B cell (primary cell): ENCODE data around the gene CAMK1D. TPM values are rescaled to one million over a fixed set of nuclear protein-coding genes. Genes with fewer than 3 reads are reported as not detected.

Experiments
- ATAC-seq: fragments of 200-7000 bp; cut with Tn5 transposase; one replicate; pipeline ENCODE4 v1.10.0; 2021; ENCODE audit warnings: low read depth, mild to moderate bottlenecking, moderate number of reproducible peaks, moderate library complexity
- CTCF ChIA-PET: fragments of 350-600 bp; sonication (Branson Sonifier 250); formaldehyde crosslinking; loops from one replicate; lab custom pipeline; 2021; ENCODE audit warnings: antibody characterized with exemption, inconsistent platforms; lab: Charles Lee
- POLR2A ChIA-PET: fragments of 350-600 bp; sonication (Branson Sonifier 250); formaldehyde crosslinking; loops from one replicate; lab custom pipeline; 2021; ENCODE audit warnings: antibody characterized with exemption; lab: Charles Lee
- DNase-seq: peaks from one replicate; pipeline ENCODE4 v3.0.0; 2013
- H2AFZ ChIP-seq: 2 replicates; pipeline ENCODE4 v1.6.1; 2012; ENCODE audit warnings: mild to moderate bottlenecking, low read depth, low read length; ENCODE audit not compliant: insufficient read depth, poor library complexity, severe bottlenecking
- H3K27ac ChIP-seq, 2 donors: 1 replicate in 1 of 2; 2 replicates in 1 of 2; pipeline ENCODE4 v1.5.1; 2012 to 2013; ENCODE audit warnings: low read length in 2 of 2, mild to moderate bottlenecking in 2 of 2, moderate library complexity in 1 of 2
- H3K27me3 ChIP-seq, 4 experiments: fragments of 200-600 bp in 1 of 4; sonication (generic) in 1 of 4; replicated peaks in 1 of 4; 1 replicate in 2 of 4; 2 replicates in 2 of 4; pipeline versions ENCODE4 v1.6.1 to v1.7.0; 2013 to 2016; ENCODE audit warnings: low read length in 3 of 4, mild to moderate bottlenecking in 2 of 4, mixed read lengths in 1 of 4, moderate library complexity in 1 of 4; ENCODE audit not compliant: insufficient read depth in 4 of 4, control insufficient read depth in 3 of 4; ENCODE audit errors: control extremely low read depth in 1 of 4
- H3K36me3 ChIP-seq, 2 experiments: replicated peaks in 1 of 2; 1 replicate in 1 of 2; 2 replicates in 1 of 2; pipeline versions ENCODE4 v1.6.1 to v1.7.1; 2013; ENCODE audit warnings: low read length in 1 of 2; ENCODE audit not compliant: insufficient read depth in 2 of 2, control insufficient read depth in 1 of 2; ENCODE audit errors: control extremely low read depth in 1 of 2, extremely low read depth in 1 of 2
- H3K4me1 ChIP-seq, 2 donors: fragments of 200-600 bp in 1 of 2; sonication (generic) in 1 of 2; 1 replicate in 1 of 2; 2 replicates in 1 of 2; pipeline versions ENCODE4 v1.5.1 to v1.6.1; 2013 to 2017; ENCODE audit warnings: low read length in 2 of 2; ENCODE audit not compliant: control insufficient read depth in 2 of 2, insufficient read depth in 2 of 2
- H3K4me2 ChIP-seq: replicated peaks from 2 replicates; pipeline ENCODE3; 2012; ENCODE audit warnings: mild to moderate bottlenecking, low read depth, low read length; ENCODE audit not compliant: poor library complexity, severe bottlenecking
- H3K4me3 ChIP-seq, 5 experiments: fragments of 200-600 bp in 1 of 5; sonication (generic) in 1 of 5; 1 replicate in 3 of 5; 2 replicates in 2 of 5; pipeline versions ENCODE4 v1.5.1 to v1.7.0; 2011 to 2016; ENCODE audit warnings: low read length in 4 of 5, mild to moderate bottlenecking in 4 of 5, low read depth in 2 of 5, control low read depth in 1 of 5, moderate library complexity in 1 of 5; ENCODE audit not compliant: insufficient read depth in 1 of 5; ENCODE audit errors: control extremely low read depth in 1 of 5, extremely low read depth in 1 of 5
- H3K79me2 ChIP-seq: fragments of 200-600 bp; sonication (generic); one replicate; pipeline ENCODE4 v1.6.0; 2016; ENCODE audit warnings: low read length; ENCODE audit not compliant: control insufficient read depth, insufficient read depth
- H3K9ac ChIP-seq: fragments of 200-600 bp; sonication (generic); 2 replicates; pipeline ENCODE4 v1.6.1; 2017; ENCODE audit warnings: mild to moderate bottlenecking, low read length, moderate library complexity
- H3K9me3 ChIP-seq, 3 donors: one replicate each; pipeline versions ENCODE4 v1.6.1 to v1.7.1; 2013; ENCODE audit warnings: low read length in 2 of 3; ENCODE audit not compliant: control insufficient read depth in 2 of 3, insufficient read depth in 1 of 3; ENCODE audit errors: control extremely low read depth in 1 of 3
- H4K20me1 ChIP-seq: 2 replicates; pipeline ENCODE4 v1.6.0; 2012; ENCODE audit warnings: mild to moderate bottlenecking, low read length; ENCODE audit not compliant: insufficient read depth, control insufficient read depth, poor library complexity, severe bottlenecking
- H3K27ac Mint-ChIP-seq: one replicate; pipeline ENCODE4 v1.8.0; 2021; ENCODE audit warnings: mixed read lengths
- H3K27me3 Mint-ChIP-seq: one replicate; pipeline ENCODE4 v1.8.0; 2021; ENCODE audit warnings: mixed read lengths
- H3K4me1 Mint-ChIP-seq: one replicate; pipeline ENCODE4 v1.8.0; 2021; ENCODE audit warnings: mixed read lengths
- H3K4me3 Mint-ChIP-seq: one replicate; pipeline ENCODE4 v1.8.0; 2021; ENCODE audit warnings: mixed read lengths
- H3K9me3 Mint-ChIP-seq: one replicate; pipeline ENCODE4 v1.8.0; 2022; ENCODE audit warnings: mixed read lengths; ENCODE audit not compliant: insufficient read depth
- CTCF ChIP-seq: fragments of 200-600 bp; IDR thresholded peaks from one replicate; pipeline ENCODE4 v1.8.0; 2022; ENCODE audit warnings: antibody characterized with exemption, mild to moderate bottlenecking
- EZH2 ChIP-seq: IDR thresholded peaks from 2 replicates; pipeline ENCODE4 v1.6.1; 2012; ENCODE audit warnings: borderline replicate concordance, low read depth, mild to moderate bottlenecking, moderate library complexity, low read length; ENCODE audit not compliant: insufficient read depth, poor library complexity, severe bottlenecking
- WGBS: methylation state at CpG from one replicate; pipeline ENCODE4 v1.1.5; 2013; ENCODE audit warnings: missing lambda C conversion rate; ENCODE audit not compliant: insufficient coverage; 5-methylcytosine and 5-hydroxymethylcytosine counted together
- intact Hi-C: fragments of 100-400 bp; cut with micrococcal nuclease; formaldehyde crosslinking; loops from one replicate; pipeline ENCODE4 v1.10.0; 2022
- polyA plus RNA-seq: library from polyadenylated mRNA; depleted of rRNA; stranded (reverse); fragments of >200 nt; gene quantifications from 2 replicates; pipeline ENCODE4 v1.2.3, GENCODE V29; 2012
- total RNA-seq, 2 donors: library from RNA; stranded (reverse); fragments of 120-200 nt in 1 of 2; gene quantifications; 1 replicate in 1 of 2; 2 replicates in 1 of 2; pipeline versions ENCODE4 v1.2.3 to v1.2.4, GENCODE V29; 2013 to 2022

The CAMK1D gene
- total and polyA plus RNA-seq, 2 donors (not counting 1 experiment from before 2014, with no cell fraction given), result 34.1 to 69.7 TPM

- Histone ChIP-seq H3K4me3 (no peak overlapping the region), H3K9me3 (no peaks in the 10 kb centered on the region), H2AFZ (no peak overlapping the region), H3K36me3 (peaks cover 12 to 19% of the 10 kb centered on the region in 2 experiments), H3K79me2 (peaks cover 92% of the 10 kb centered on the region), H3K27me3 (no peaks in the 10 kb centered on the region), H3K4me1 (peaks cover 0 to under 1% of the 10 kb centered on the region in 2 donors), H3K4me2 (no peak overlapping the region), H4K20me1 (peaks cover 68% of the 10 kb centered on the region), H3K27ac (no peak overlapping the region), H3K9ac (no peak overlapping the region)
- intact Hi-C loops, result no loop called here
- peaks cover 2% of the 10 kb centered on the region for H3K4me1 Mint-ChIP-seq
- ATAC-seq, result no peak
- no peaks in the 10 kb centered on the region for H3K9me3 Mint-ChIP-seq
- POLR2A ChIA-PET, result no interaction called here
- DNase-seq, result no peak
- WGBS, result 93% methylated on average over 6 of the region's 9 CpGs
- no peak overlapping the region for H3K4me3 Mint-ChIP-seq
- CTCF ChIA-PET, result interaction anchor here (0.7 kb wide), 1 partner anchor 120 kb away, joined by 3 read pairs; no protein-coding TSS in a partner anchor
- TF ChIP-seq CTCF (no peak), EZH2 (no peak)
- no peaks in the 10 kb centered on the region for H3K27me3 Mint-ChIP-seq
- H3K27ac Mint-ChIP-seq, result no peak overlapping the region
Measured at GRCh38 chr10:12716042-12716441, 366.7 kb downstream of the CAMK1D start.

GRCh38 chr10:12717981-12718707 is 368.8 kb downstream of the CAMK1D start:
- intact Hi-C loops, result no loop called here

More at GRCh38 chr10:12717981-12718707, 368.8 kb downstream of the CAMK1D start:
- Histone ChIP-seq H3K9me3 (no peaks in the 10 kb centered on the region), H3K79me2 (peaks cover 91% of the 10 kb centered on the region), H3K9ac (no peak overlapping the region), H3K27me3 (no peaks in the 10 kb centered on the region), H2AFZ (no peak overlapping the region), H3K4me1 (no peaks in the 10 kb centered on the region), H4K20me1 (peaks cover 66% of the 10 kb centered on the region), H3K36me3 (peaks cover 12 to 15% of the 10 kb centered on the region in 2 experiments), H3K27ac (no peak overlapping the region), H3K4me3 (no peak overlapping the region), H3K4me2 (no peak overlapping the region)
- no peak overlapping the region for H3K4me3 Mint-ChIP-seq
- no peaks in the 10 kb centered on the region for H3K27me3 Mint-ChIP-seq
- 100% methylated on average over 2 of the region's 12 CpGs for WGBS
- ChIA-PET POLR2A (no interaction called here), CTCF (interaction anchor here (0.7 to 1.8 kb wide), 4 partner anchors 9 to 1294 kb away, joined by 3 to 8 read pairs (median 5); no protein-coding TSS in a partner anchor)
- H3K4me1 Mint-ChIP-seq, result no peaks in the 10 kb centered on the region
- no peak for ATAC-seq
- no peak overlapping the region for H3K27ac Mint-ChIP-seq
- no peak for TF ChIP-seq EZH2
- no peak for TF ChIP-seq CTCF
- no peaks in the 10 kb centered on the region for H3K9me3 Mint-ChIP-seq
- DNase-seq, result no peak
